Activated T-cell treated with anti-CD3 and anti-CD28 coated beads, Interleukin-2, amount 50 U/mL, for 48 hours (primary cell): ENCODE measurements around the gene NKD2.

Experiments
- DNase-seq, 2 experiments: peaks; one replicate each; pipeline ENCODE4 v3.0.0-alpha.2; 2020

NKD2 gene

DNA sequence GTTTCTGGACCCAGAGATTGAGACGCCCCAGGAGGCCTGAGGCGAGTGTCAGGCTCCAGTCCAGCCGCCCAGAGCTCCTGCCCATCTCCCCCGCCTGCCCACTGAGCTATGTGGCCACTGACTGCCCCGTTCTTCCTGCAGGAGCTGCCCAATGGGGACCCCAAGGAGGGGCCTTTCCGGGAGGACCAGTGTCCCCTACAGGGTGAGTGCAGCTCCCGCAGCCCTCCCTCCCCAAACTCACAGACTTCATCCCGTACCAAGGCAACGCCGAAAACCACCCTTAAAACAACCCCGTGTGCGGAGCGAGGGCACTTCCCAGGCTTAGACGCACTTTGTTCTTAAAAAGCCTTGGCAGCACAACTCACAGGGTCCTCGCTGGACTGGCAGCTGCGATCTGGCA is 23.4 kb downstream of the NKD2 start:
- no peak for DNase-seq

DNA sequence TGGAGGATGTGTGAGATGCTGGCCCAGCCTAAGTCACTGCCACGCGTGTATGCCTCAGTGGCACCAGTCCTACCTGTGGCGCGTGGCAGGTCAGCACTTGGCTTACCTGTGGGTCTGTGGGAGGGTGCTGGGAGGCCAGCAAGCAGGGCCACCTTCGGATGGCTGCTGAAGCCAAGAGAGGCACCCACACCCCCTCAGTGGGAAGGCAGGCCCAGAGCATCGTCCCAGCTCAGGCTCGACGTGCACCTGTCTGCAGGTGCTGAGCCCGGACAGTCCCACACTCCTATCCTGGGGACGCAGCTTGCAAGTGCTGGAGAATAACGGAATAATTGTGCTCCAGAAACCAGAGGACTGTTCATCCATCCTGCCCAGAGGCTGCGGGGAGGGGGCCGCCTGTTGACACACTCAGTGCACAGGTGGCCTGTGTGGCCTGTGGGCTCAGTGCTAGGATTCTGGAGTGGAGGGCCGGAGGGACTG is 24.0 kb downstream of the NKD2 start:
- DNase-seq: no peak

DNA sequence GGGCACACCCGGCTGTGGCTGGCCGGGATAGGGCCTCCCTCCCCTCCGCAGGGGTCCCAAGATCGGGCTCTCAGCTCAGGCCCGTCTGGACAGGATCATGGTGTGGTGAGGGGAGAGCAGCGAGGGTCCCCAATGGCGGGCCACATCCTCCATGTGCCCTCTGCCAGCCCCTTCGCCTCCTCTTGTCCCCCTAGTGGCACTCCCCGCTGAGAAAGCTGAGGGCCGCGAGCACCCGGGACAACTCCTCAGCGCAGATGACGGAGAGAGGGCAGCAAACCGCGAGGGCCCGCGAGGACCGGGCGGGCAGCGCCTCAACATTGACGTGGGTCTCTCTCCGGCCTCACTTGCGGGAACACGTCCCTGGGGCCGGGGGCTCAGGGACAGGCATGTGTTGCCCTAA is 24.6 kb downstream of the NKD2 start:
- no peak for DNase-seq

DNA sequence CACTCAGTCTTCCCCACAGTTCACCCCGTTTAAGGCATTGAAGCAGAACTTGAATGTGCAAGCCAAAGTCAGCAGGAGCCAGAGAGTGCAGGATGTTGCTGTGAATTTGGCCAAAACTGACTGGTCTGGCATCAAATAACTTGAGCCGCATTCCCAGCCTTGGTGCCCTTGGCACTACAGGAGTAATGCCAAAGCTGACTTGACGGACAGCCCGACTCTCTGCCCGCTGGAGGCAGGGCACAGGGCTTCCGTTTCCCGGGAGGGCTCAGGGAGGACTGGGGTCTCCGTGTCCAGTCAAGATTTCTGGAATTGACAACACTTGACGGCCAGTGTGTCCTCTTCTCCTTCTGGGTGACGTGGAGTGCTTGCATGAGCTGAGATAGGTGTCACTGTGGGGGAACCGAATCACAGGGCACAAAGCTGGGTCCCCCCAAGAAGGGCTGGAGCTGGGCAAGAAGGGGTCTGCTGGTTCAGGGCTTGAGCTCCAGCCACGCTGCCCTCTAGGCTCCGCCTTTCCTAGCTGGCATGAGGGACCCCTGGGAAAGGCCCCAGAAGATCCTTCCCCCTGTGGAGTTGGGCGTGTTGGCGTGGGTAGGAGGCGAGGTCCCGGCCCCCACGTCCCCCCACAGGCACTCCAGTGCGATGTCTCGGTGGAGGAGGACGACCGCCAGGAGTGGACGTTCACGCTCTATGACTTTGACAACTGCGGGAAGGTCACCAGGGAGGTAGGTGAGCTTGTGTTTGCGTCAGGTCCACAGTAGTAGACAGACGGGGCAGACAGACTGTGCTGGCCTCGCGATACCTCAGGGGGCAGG is 25.2 kb downstream of the NKD2 start:
- no peak for DNase-seq

DNA sequence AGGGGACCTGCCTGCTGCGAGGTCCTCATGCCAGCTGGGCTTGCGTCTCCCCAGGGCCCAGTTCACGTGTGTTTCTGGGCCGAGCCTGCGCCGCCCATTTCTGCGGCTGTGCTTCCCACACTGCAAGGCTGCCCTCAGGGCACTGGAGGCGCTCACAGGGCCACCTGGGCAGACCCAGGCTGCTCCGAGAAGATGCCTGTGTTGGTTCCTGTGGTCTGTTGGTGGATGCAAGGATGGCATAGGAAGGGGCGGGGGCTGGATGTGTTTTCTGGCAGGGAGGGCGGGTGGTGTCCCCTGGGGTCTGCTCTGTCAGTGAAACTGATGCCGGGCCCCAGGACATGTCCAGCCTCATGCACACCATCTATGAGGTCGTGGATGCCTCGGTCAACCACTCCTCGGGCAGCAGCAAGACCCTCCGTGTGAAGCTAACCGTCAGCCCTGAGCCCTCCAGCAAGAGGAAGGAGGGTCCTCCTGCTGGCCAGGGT is 25.9 kb downstream of the NKD2 start:
- DNase-seq: no peak

DNA sequence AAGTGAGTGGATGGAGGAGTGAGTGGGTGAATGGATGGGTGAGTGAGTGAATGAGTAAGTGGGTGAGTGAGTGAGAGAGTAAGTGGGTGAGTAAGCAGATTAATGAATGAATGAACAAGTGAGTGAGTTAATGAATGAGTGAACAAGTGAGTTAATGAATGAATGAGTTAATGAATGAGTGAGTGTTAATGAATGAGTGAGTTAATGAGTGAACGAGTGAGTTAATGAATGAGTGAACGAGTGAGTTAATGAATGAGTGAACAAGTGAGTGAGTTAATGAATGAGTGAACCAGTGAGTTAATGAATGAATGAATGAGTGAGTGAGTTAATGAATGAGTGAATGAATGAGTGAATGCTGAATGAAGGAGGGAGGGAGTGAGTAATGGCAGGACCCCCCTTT is 26.4 kb downstream of the NKD2 start:
- no peak for DNase-seq

DNA sequence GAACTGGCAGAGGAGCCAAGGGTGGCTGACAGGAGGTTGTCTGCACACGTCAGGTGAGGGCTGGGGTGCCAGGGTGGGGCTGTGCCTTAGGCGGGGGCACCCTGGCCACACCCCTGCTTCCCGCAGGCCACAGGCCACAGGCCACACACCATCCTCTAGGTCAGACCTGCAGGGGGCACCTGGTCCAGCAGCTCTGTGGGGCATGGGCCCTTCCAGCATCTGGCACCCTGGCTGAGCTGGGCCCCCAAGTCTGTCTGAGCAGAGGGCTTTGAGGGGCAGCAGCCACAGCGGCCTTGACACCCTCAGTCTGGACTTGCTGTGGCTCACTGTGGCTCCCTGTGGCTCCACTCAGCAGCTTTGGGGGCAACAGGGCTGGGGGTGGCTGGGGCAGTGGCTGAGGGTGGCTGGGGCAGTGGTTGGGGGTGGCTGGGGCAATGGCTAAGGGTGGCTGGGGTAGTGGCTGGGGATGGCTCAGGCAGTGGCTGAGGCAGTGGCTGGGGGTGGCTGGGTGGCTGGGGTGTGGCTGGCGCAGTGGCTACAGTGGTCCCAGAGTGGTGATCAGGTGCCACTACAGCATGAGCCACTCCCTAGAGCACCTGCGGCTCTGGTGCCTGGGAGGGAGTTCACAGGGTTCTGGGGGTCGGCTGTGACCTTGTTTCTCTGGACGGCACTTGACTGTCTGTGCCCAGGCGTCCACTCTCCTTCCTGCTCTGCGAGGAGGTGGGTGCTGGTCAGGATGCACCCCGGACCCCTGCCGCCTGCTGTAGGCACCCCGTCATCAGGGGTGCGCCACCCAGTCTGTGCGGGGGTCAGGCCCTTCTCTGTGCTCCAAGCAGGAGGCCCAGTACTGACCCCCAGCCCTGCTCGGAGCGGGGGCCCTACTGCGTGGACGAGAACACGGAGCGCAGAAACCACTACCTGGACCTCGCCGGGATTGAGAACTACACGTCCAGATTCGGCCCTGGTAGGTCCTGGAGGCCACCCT is 27.1 kb downstream of the NKD2 start:
- no peak for DNase-seq

DNA sequence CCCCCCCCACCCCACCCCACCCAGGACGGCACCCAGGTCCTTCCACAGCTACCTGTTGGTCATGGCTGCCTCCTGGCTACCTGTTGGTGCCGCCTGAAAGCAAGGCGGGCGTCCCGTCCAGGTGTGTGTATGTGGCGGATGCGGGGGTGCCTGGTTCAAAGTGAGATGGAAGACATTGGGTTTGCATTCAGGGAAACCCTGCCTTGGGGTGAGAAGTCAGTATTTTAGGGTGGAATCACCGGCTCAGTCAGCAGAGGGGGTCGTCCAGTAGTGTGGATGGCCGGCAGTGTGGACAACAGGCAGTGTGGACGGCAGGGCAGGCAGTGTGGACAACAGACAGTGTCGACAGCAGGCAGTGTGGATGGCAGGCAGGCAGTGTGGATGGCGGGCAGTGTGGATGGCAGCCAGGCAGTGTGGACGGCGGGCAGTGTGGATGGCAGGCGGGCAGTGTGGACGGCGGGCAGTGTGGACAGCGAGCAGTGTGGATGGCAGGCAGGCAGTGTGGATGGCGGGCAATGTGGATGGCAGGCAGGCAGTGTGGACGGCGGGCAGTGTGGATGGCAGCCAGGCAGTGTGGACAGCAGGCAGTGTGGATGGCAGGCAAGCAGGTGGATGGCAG is 28.0 kb downstream of the NKD2 start:
- DNase-seq: no peak

DNA sequence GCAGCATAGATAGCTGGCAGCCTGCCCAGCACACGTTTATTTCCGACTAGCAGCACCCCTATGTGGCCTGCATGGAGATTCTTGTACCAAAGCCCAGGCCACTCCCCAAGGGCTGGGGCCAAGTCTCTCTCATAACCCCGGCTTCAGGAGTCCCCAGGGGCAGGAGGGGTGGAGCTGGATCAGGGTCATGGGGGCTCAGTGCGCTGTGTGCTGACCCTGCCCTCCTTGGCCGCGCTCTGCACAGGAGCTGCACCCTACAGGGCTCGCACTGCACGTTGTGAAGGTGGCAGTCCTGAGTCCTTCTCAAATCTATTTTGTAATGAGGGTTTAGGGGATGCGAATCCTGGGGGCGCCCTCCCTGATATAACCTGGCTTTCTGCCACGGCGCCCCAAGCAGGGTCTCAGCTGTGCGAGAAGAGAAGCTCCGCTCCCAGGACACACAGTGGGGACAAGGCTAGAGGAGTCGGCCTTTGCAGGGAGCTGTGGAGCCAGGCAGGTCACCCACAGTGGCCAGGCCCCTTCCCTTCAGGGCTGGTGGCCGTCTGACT is 28.6 kb downstream of the NKD2 start:
- DNase-seq: no peak

DNA sequence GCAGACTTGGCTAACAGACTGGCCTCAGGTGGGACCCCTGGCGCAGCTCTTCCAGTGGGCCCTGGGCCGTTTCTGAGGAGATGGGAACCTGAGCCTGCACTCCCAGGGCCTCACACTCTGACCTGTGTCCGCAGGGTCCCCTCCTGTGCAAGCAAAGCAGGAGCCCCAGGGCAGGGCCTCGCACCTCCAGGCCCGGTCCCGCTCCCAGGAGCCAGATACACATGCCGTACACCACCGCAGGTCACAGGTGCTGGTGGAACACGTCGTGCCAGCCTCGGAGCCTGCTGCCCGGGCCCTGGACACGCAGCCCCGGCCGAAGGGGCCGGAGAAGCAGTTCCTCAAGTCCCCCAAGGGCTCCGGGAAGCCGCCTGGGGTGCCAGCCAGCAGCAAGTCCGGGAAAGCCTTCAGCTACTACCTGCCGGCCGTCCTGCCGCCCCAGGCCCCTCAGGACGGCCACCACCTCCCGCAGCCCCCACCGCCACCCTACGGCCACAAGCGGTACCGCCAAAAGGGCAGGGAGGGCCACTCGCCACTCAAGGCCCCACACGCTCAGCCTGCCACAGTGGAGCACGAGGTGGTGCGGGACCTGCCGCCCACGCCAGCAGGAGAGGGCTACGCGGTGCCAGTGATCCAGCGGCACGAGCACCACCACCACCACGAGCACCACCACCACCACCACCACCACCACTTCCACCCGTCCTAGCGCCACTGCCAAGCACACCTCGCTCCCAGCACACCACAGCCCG is 29.2 kb downstream of the NKD2 start:
- no peak for DNase-seq

DNA sequence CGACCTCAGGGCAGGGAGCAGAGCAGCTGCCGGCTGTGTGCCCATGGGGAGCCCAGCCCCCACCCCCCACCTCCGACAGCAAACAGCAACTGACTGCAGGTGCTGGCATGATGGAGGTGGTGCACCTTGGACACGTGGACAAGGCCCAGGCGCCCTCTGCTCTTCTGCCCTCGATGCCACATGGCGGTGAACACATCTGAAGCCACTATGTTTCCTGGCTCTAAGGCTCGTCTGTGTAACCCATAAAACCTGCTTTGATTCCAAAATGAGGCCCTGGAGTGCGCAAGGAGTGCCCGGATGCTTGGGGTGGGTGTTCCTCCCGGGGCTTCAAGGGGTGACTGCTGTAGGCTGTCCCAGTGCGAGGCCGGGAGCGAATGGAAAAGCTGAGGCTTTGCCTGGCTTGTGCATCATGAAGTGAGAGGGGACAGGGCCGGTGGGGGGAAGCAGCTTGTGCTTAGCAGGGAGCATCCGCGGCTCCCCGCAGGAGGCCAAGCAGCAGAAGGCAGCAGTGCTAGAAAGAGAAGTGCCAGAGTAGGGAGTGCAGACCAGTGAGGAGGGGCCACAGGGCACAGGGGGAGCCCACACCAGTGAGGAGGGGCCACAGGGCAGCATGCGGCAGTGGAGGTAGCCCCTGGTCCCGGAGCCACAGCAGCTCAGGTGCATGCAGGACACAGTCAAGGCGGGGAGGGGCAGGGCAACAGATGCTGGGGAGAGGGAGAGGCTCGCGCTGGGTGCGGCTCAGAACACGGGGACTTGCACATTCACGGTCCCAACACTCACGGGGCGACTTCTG is 30.0 kb downstream of the NKD2 start:
- DNase-seq: no peak

DNA sequence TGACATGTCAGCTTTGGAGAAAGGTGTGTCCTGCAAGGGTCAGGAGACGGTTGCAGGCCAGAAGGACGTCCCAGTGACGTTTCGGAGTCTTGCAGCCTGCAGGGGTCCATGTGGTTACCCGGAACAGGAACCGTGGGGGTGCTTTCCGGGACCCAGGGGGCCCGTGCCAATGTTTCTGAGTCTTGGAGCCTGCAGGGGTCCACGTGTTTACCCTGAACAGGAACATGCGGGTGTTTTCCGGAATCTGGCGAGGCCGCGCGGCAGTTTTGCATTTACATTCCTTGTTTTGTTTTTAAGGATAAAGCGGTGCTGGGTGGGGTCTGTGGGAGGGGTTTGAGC is 30.6 kb downstream of the NKD2 start:
- no peak for DNase-seq

DNA sequence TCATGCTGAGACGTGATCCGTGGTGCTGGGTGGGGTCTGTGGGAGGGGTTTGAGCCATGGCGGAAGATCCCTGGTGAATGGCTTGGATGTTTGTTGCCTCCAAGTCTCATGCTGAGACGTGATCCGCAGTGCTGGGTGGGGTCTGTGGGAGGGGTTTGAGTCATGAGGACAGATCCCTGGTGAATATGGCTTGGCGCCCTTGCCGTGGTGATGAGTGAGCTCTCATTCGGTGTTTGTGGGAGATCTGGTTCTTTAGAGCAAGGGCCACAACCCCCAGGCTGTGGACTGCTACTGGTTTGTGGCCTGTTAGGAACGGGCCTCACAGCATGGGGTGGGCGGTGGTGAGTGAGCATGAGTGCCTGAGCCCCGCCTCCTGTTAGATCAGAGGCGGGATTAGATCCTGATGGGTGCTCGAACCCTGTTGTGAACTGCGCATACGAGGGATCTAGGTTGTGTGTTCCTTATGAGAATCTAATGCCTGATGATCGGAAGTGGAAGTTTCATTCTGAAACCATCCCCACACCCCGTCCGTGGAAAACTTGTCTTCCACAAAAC is 31.2 kb downstream of the NKD2 start:
- no peak for DNase-seq

DNA sequence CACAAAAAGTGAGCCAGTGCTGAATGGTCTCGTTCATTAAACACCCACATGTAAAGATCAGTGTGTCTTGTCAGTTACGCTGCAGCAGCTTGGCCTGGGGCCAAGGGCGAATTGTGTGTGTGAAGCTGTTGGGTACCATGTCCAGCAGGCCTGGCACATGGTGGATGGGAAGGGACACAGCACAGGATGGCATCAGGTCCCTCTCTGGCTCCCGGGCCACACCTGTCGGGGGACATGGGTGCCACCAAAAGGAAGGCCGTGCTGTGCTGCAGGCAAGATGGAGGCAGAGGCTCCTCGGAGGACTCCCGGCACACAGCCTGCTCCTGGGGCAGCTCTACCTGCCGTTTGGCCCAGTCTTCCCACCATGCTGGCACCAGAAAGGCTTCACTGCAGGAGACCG is 32.0 kb downstream of the NKD2 start:
- no peak for DNase-seq

DNA sequence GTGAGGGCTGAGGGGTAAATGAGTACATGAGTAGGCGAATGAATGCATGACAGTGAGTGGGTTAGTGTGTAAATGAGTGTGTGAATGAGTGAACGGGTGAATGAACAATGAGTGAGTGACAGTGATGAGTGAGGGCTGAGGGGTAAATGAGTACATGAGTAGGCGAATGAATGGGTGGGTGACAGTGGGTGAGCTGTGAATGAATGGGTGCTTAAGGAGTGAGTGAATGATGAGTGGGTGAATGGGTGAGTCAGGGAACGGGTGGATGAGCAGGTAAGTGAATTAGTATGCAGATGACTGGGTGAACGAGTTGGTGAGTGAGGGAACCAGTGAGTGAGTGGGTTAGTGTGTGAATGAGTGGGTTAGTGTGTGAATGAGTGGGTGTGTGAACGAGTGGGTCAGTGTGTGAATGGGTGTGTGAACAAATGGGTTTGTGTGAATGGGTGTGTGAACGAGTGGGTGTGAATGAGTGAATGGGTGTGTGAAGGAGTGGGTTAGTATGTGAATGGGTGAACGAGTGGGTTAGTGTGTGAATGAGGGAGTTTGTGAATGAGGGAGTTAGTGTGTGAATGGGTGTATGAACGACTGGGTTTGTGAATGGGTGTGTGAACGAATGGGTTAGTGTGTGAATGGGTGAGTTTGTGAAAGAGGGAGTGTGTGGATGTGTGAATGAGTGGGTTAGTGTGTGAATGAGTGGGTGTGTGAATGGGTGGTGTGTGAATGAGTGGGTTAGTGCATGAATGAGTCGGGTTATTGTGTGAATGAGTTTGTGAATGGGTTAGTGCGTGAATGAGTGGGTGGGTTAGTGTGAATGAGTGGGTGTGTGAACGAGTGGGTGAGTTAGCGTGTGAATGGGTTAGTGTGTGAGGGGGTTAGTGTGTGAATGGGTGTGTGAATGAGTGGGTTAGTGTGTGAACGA is 32.9 kb downstream of the NKD2 start:
- DNase-seq: no peak

DNA sequence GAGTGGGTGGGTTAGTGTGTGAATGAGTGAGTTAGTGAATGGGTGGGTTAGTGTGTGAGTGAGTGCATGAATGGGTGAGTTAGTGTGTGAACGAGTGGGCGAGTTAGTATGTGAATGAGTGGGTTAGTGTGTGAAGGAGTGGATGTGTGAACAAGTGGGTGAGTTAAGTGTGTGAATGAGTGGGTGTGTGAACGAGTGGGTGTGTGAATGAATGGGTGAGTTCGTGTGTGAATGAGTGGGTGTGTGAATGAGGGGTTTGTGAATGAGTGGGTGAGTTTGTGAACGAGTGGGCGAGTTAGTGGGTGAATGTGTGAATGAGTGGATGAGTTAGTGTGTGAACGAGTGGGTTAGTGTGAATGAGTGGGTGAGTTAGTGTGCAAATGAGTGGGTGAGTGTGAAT is 34.0 kb downstream of the NKD2 start:
- DNase-seq: no peak

DNA sequence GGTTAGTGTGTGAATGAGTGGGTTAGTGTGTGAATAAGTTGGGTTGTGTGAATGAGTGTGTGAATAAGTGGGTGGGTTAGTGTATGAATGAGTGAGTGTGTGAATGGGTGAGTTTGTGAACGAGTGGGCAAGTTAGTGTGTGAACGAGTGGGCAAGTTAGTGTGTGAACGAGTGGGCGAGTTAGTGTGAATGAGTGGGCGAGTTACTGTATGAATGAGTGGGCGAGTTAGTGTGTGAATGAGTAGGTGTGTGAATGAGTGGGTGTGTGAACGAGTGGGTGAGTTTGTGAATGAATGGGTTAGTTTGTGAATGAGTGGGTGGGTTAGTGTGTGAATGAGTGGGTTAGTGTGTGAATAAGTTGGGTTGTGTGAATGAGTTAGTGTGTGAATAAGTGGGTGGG is 34.7 kb downstream of the NKD2 start:
- DNase-seq: no peak

DNA sequence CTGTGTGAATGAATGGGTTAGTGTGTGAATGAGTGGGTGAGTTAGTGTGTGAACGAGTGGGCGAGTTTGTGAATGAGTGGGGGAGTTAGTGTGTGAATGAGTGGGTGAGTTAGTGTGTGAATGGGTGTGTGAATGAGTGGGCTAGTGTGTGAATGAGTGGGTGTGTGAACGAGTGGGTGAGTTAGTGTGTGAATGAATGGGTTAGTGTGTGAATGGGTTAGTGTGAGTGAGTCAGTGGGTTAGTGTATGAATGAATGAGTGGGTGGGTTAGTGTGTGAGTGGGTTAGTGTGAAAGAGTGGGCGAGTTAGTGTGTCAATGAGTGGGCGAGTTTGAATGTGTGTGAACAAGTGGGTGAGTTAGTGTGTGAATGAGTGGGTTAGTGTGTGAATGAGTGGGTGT is 35.5 kb downstream of the NKD2 start:
- DNase-seq: no peak

DNA sequence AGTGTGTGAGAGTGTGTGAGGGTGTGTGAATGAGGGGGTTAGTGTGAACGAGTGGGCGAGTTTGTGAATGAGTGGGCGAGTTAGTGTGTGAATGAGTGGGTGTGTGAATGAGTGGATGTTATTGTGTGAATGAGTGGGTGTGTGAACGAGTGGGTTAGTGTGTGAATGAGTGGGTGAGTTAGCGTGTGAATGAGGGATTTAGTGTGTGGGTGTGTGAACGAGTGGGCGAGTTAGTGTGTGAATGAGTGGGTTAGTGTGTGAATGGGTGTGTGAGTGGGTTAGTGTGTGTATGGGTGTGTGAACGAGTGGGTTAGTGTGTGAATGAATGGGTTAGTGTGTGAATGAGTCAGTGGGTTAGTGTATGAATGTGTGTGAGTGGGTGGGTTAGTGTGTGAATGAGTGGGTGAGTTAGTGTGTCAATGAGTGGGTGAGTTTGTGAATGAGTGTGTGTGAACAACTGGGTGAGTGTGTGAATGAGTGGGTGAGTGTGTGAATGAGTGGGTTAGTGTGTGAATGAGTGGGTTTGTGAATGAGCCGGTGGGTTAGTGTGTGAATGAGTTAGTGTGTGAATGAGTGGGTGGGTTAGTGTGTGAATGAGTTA is 37.5 kb downstream of the NKD2 start:
- no peak for DNase-seq
